ENCODE results near the gene KIAA1328. TPM values are rescaled to one million over a fixed set of nuclear protein-coding genes. Genes with fewer than 3 reads are reported as not detected.

The KIAA1328 gene
- total and polyA plus RNA-seq, 2 experiments from 2014 or later, result 3.5 to 3.9 TPM

DNA sequence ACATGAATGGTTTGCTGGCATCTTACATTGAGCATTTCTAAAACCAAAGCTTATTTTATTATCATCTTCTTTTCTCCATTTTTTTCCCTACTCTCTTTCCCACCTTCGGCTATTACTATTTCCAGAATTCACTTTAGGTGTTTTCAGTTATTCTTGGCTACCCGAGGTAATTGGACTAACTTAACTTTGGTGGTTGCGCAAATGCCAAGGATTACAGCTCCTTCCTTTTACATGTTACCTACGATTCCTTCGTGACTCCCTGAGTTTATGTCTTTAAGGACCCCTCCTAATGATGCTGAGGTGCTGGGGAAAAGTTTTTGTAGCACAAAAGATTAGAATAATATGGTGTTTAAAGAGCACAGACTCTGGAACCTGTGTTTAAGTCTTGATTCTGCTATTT lies 14.3 kb downstream of the KIAA1328 start:
- H3K4me2 ChIP-seq (ENCODE audit: unreplicated experiment), result no peak overlapping the region
- DNase-seq, result no peak
- H3K36me3 ChIP-seq (ENCODE audit: low read depth), result no peaks in the 10 kb centered on the region
- H3K9ac ChIP-seq, result no peak overlapping the region
- TF ChIP-seq EZH2phosphoT487 (IDR thresholded peaks at IDR 0.05; ENCODE audit: insufficient read depth, low read depth), result no peak
- TF ChIP-seq EZH2 (IDR thresholded peaks at IDR 0.05; ENCODE audit: insufficient read depth, poor library complexity, severe bottlenecking), result no peak
- no peak overlapping the region for H2AFZ ChIP-seq
- WGBS, 2 experiments (ENCODE audit: low coverage in 1 of 2, low lambda C conversion rate in 2 of 2, missing lambda C conversion rate in 2 of 2), result 95 to 99% methylated on average over 5 of the region's 5 CpGs
- no peak overlapping the region for H3K4me3 ChIP-seq
- no peaks in the 10 kb centered on the region for H3K9me3 ChIP-seq (ENCODE audit: low read depth)
- no peaks in the 10 kb centered on the region for H3K9me2 ChIP-seq (ENCODE audit: insufficient read depth)
- H3K79me2 ChIP-seq (ENCODE audit: insufficient read depth), result no peaks in the 10 kb centered on the region
- H3K27me3 ChIP-seq (replicated peaks; ENCODE audit: insufficient read depth), result no peaks in the 10 kb centered on the region
- H4K20me1 ChIP-seq (ENCODE audit: insufficient read depth), result no peaks in the 10 kb centered on the region
- no peaks in the 10 kb centered on the region for H3F3A ChIP-seq (ENCODE audit: insufficient read depth)
- H3K4me1 ChIP-seq (ENCODE audit: insufficient read depth), result no peaks in the 10 kb centered on the region
- no peak overlapping the region for H3K27ac ChIP-seq
- in situ Hi-C loops (cut with MboI), result no loop called here

DNA sequence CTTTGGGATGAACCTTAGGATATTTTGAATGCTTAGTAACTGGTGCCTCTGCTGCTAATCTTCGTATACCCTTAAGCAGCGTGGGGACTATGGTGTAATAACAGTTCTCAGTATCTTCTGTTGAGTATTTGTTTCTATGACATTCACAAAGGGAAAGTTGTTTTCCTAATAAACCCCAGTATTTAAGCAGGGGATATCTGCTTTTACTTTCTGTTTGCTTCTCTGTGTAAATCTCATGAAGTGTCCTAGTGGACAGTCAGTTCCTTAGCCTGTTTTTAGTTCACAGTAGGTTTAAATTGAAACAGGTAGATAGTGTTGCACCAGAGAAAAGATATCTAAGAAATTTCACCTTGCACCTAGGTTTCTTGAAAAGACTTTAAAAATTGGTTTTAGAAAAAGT lies 14.9 kb downstream of the KIAA1328 start:
- Histone ChIP-seq H3K9ac (no peak overlapping the region), H4K20me1 (ENCODE audit: insufficient read depth) (no peaks in the 10 kb centered on the region), H3K36me3 (ENCODE audit: low read depth) (no peaks in the 10 kb centered on the region), H3K27ac (no peak overlapping the region), H3K9me3 (ENCODE audit: low read depth) (no peaks in the 10 kb centered on the region), H3K27me3 (replicated peaks; ENCODE audit: insufficient read depth) (no peaks in the 10 kb centered on the region), H3K4me3 (no peak overlapping the region), H3K9me2 (ENCODE audit: insufficient read depth) (no peaks in the 10 kb centered on the region), H3K4me2 (ENCODE audit: unreplicated experiment) (no peak overlapping the region), H3K4me1 (ENCODE audit: insufficient read depth) (no peaks in the 10 kb centered on the region), H3K79me2 (ENCODE audit: insufficient read depth) (no peaks in the 10 kb centered on the region), H3F3A (ENCODE audit: insufficient read depth) (no peaks in the 10 kb centered on the region), H2AFZ (no peak overlapping the region)
- no peak for DNase-seq
- TF ChIP-seq EZH2 (IDR thresholded peaks at IDR 0.05; ENCODE audit: insufficient read depth, poor library complexity, severe bottlenecking) (no peak), EZH2phosphoT487 (IDR thresholded peaks at IDR 0.05; ENCODE audit: insufficient read depth, low read depth) (no peak)
- in situ Hi-C loops (cut with MboI), result no loop called here
- 96 to 100% methylated on average over 2 of the region's 2 CpGs for WGBS, 2 experiments (ENCODE audit: low coverage in 1 of 2, low lambda C conversion rate in 2 of 2, missing lambda C conversion rate in 2 of 2)

DNA sequence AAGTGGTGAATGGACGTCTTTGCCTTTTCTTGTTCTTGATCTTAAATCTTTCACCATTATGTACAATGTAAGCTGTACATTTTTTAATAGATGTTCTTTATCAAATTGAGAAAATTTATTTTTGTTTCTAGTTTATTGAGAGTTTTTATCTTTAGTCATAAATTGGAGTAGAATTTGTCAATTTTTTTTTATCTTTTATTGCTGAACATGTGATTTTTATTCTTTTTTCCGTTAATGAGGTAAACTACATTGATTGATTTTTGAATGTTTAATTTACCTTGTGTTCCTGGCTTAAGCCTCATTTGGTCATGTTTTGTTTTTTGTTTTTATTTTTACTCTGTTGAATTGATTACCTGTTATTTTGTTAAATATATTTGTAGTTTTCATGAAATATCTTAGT lies 19.7 kb downstream of the KIAA1328 start:
- H3K4me1 ChIP-seq (ENCODE audit: insufficient read depth), result peaks cover 24% of the 10 kb centered on the region
- no peak overlapping the region for H2AFZ ChIP-seq
- H3K9me3 ChIP-seq (ENCODE audit: low read depth), result no peaks in the 10 kb centered on the region
- no peak for DNase-seq
- no peak overlapping the region for H3K4me2 ChIP-seq (ENCODE audit: unreplicated experiment)
- no peaks in the 10 kb centered on the region for H3K9me2 ChIP-seq (ENCODE audit: insufficient read depth)
- H3K36me3 ChIP-seq (ENCODE audit: low read depth), result no peaks in the 10 kb centered on the region
- no peak overlapping the region for H3K27ac ChIP-seq
- H3K4me3 ChIP-seq, result no peak overlapping the region
- H3F3A ChIP-seq (ENCODE audit: insufficient read depth), result peaks cover 30% of the 10 kb centered on the region
- 98% methylated on average over 2 of the region's 2 CpGs for WGBS, 2 experiments (ENCODE audit: low coverage in 1 of 2, low lambda C conversion rate in 2 of 2, missing lambda C conversion rate in 2 of 2)
- no peaks in the 10 kb centered on the region for H3K27me3 ChIP-seq (replicated peaks; ENCODE audit: insufficient read depth)
- no peak overlapping the region for H3K9ac ChIP-seq
- TF ChIP-seq EZH2phosphoT487 (IDR thresholded peaks at IDR 0.05; ENCODE audit: insufficient read depth, low read depth) (no peak), EZH2 (IDR thresholded peaks at IDR 0.05; ENCODE audit: insufficient read depth, poor library complexity, severe bottlenecking) (no peak)
- no peaks in the 10 kb centered on the region for H3K79me2 ChIP-seq (ENCODE audit: insufficient read depth)
- in situ Hi-C loops (cut with MboI), result no loop called here
- H4K20me1 ChIP-seq (ENCODE audit: insufficient read depth), result no peaks in the 10 kb centered on the region

DNA sequence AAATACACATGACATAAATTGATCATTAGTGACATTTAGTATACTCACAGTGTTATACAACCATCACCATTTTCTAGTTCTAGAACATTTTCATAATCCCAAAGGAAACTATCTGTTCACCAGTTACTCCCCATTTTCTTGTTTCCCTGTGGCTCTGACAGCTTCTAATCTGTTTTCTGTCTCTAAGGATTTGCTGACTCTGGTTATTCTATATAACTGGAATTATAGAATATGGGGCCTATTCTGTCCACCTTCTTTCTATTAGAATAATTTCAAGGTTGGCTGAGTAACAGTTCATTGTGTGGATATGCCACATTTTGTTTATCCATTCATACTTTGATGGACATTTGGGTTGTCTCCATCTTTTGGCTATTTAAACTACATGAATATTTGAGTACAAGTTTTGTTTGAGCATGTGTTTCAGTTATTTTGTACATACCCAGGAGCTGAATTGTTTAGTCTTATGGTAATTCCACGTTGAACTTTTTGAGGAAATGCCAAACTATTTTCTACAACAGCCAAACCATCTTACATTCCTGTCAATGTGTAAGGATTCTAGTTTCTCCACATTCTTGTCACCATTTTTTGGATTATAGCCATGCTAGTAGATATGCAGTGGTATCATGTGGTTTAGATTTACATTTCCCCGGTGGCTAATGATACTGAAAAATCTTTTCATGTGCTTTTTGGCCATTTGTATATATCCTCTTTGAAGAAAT lies 20.5 kb downstream of the KIAA1328 start:
- H3K36me3 ChIP-seq (ENCODE audit: low read depth), result no peaks in the 10 kb centered on the region
- in situ Hi-C loops (cut with MboI), result no loop called here
- TF ChIP-seq EZH2phosphoT487 (IDR thresholded peaks at IDR 0.05; ENCODE audit: insufficient read depth, low read depth), result no peak
- TF ChIP-seq EZH2 (IDR thresholded peaks at IDR 0.05; ENCODE audit: insufficient read depth, poor library complexity, severe bottlenecking), result no peak
- peaks cover 30% of the 10 kb centered on the region for H3F3A ChIP-seq (ENCODE audit: insufficient read depth)
- 16 to 17% methylated on average over 2 of the region's 2 CpGs for WGBS, 2 experiments (ENCODE audit: low coverage in 1 of 2, low lambda C conversion rate in 2 of 2, missing lambda C conversion rate in 2 of 2)
- DNase-seq, result peak; percentile 40
- H3K27ac ChIP-seq, result no peak overlapping the region
- no peaks in the 10 kb centered on the region for H3K9me2 ChIP-seq (ENCODE audit: insufficient read depth)
- H2AFZ ChIP-seq, result no peak overlapping the region
- no peak overlapping the region for H3K4me3 ChIP-seq
- H3K27me3 ChIP-seq (replicated peaks; ENCODE audit: insufficient read depth), result no peaks in the 10 kb centered on the region
- H3K9me3 ChIP-seq (ENCODE audit: low read depth), result no peaks in the 10 kb centered on the region
- peak overlapping the region; percentile 54 for H3K4me2 ChIP-seq (ENCODE audit: unreplicated experiment)
- peaks cover 24% of the 10 kb centered on the region for H3K4me1 ChIP-seq (ENCODE audit: insufficient read depth)
- no peaks in the 10 kb centered on the region for H4K20me1 ChIP-seq (ENCODE audit: insufficient read depth)
- no peak overlapping the region for H3K9ac ChIP-seq
- H3K79me2 ChIP-seq (ENCODE audit: insufficient read depth), result no peaks in the 10 kb centered on the region
